ENCODE results near the gene CEBPE.

CEBPE gene

DNA sequence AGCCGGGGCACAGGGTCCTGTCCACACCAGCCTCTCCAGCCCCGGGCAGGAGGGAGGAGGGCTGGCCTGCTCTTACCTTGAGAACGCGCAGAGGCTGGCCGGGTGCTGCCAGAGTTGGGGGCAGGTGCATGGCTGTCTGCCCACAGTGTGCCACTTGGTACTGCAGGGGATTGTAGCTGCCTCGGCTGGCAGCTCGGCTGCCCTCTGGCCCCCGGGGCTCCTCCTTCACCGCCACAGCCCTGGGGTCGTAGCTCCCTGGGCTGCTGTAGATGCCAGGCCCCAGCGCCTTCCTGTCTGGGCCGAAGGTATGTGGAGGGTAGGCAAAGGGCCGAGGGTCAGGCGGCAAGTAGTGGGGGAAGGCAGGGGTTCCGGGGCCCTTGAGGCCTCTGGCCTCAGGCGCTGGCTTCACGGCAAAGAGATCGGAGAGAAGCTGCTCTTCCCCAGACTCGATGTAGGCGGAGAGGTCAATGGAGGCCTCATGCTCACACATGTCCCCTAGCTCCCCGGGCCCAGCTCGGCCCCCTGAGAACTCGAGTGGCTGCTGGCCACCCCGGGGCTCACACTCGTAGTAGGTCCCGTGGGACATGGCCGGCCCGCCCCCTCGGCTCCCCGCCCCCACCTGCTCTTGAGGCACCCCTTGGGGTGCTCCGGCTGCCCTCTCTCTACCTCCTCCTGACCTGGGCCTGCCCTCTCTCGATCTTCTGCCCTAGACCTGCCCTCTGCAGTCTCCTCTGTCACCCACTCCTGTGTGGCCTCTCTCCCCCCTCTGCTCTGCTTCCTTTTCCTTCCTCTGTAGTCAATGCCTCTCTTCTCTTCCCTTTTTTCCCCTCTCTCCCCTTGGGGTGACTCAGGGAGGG lies at the start of gene CEBPE:
CEBPE (minus strand) TSS at position 750 of the 857 bp plus-strand sequence; CDS start at position 586, 164 bp downstream.
- no peak for DNase-seq (ENCODE audit: low read depth, low spot score)

DNA sequence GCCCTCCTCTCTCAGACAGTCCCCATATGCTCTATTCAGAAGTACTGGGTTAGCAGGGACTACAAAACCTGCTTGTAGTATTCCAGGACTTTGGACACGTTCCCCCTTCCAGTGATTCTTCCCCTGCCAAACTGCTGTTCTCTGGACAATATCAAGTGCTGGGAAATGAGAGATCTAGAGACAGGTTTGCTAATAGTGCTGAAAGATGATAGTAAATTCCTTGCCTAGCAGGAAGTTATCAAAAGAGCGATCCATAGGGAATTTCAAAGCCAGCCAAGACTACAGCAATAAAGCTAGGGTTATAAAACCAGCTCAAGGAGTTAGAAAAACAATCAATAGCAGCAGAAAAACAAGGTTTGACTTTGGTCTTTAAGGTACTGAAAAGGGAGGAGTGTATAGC lies 49.2 kb upstream of the CEBPE start:
- no peak for DNase-seq (ENCODE audit: low read depth, low spot score)

DNA sequence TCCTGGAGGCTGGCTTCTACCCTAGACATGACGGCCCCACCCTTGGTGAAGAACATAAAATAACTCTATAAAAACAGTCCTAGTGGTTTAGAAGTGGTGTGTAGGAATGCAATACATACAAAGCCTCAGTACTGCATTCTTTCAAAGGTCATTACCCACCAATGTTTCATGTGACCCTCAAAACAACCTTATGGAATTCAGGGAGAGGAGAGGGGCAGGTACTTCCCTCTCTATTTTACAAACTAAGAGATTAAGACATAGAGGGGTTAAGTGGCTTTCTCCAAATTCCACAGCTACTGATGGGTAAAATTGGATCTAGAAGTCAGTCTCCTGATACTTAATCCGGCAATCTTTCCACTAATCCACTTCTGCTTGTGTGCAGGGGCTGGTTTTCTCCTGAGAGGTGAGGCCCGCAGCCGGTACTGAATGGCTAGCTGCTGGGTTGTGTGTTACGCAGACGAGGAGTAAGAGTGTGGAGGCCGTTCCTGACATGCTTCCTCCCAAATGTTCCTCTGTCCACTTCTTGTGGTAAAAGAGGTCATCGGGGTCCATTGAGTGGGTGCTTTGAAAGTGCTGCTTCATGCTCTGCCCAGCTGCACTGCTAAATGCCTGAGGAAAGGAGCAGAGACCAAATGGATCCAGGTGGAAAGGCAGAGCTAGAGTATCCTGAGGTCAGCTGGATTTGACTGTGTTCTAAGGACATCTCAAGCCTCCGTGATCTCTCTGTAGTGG lies 48.2 kb upstream of the CEBPE start:
- DNase-seq (ENCODE audit: low read depth, low spot score): peak; percentile 57

DNA sequence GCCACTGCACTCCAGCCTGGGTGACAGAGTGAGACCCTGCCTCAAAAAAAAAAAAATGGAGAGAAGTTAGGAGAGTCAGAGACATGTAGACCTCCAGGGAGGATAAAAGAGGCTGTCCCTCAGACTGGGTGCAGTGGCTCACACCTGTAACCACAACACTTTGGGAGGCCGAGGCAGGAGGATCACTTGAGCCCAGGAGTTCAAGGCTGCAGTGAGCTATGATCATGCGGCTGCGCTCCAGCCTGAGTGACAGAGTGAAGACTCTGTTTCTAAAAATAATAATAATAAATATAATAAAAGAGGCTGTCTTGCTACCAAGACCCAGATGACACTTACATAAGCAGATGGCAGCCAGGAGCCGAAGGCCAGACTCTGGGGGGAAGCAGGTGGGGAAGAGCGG lies 45.9 kb upstream of the CEBPE start:
- no peak for DNase-seq (ENCODE audit: low read depth, low spot score)

DNA sequence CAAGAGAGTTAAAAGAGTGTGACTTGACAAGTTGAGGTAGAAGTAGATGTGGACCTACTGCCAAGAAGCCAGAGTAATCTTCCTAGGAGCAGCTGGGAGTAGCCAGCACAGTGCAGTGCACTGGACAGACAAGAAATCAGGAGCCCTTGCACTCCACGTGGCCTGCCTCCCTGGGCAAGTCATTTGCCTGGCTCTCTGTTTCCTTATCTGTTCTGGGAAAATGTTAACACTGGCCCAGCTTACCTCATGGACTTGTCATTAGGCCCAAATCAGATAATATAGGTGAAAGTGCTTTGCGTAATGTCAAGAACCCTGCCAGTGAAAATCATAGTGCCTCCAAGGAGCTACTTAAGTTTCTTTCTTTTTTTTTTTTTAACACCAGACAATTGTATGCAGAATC lies 45.2 kb upstream of the CEBPE start:
- no peak for DNase-seq (ENCODE audit: low read depth, low spot score)

DNA sequence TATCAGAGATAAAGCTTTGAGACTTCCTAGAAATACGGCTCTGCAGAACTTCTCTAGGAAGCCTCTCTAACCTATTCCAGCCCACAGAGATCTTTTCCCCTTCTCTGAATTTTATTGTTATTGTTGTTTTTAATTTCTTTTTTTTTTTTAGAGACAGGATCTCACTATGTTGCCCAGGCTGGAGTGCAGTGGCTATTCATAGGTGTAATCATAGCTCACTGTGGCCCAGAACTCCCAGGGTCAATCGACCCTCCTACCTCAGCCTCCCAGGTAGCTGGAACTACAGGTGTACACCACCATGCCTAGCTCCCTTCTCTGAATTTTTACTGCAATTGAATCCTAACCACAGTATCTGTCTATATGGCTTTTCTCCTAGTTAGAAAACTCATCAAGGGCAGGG lies 44.8 kb upstream of the CEBPE start:
- DNase-seq (ENCODE audit: low read depth, low spot score): no peak

DNA sequence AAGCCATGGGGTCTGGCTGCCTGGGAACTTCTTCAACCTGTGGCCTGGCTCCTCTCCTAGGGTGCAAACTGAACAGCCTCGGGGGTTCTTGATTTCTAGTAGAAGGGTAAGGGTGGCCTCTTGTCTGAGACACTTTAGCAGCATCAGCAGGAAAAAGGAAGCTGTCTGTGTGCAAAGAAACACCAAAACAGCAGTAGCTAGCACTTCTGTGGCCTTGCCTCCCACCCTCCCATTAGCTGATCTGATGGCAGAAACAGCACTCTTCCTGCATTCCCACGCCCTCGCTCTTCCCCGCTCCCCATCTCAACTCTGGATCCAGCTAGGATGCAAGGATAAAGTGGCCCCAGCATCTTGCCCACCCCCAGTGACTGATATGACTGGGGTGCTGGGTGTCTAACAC lies 43.7 kb upstream of the CEBPE start:
- no peak for DNase-seq (ENCODE audit: low read depth, low spot score)

DNA sequence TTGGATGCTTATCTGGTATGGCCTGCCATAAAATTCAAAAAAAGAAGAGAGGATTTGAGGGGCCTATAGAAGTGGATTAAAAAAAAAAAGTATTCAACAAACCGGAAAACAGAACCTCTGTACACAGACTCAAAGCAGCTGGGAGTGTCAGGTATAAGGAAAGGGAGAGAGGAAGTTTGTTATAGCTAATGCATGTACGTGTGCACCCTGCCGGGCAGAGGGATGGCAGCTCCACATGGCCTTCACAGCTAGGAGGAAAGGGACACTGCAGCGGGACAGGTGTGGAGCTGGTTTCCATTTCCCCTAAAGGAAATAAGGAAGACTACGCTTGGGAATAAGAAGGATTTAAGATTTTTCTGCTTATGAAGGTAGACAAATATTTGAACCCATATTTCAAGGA lies 43.0 kb upstream of the CEBPE start:
- DNase-seq (ENCODE audit: low read depth, low spot score): no peak

DNA sequence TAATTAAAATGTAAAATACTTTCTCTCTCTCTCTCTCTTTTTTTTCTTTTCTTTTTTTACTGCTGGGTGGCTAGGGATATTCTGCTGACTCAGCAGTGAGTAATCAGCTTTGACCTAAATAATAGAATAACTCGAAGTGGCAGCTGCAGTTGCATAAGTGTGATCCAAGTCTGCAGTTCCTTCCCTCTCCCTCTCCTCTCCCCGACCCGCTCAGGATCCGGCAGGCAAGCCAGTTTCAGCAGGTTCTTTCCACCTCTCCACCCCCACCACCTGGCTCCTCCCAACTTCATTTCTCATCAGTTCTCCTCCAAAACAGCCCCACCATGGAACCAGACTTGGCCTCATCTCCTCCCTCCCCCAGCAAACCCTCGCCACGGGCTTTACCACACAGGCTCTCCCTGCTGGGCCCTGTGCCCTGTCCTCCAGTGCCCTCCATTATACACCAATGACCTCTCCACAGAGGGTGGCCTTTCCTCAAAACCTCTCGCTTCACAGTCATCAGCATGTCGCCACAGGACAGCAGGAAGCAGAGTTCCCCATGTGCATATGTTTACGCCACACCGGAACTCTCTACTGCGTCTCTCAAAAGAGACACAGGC lies 42.0 kb upstream of the CEBPE start:
- peak; percentile 77 for DNase-seq (ENCODE audit: low read depth, low spot score)

DNA sequence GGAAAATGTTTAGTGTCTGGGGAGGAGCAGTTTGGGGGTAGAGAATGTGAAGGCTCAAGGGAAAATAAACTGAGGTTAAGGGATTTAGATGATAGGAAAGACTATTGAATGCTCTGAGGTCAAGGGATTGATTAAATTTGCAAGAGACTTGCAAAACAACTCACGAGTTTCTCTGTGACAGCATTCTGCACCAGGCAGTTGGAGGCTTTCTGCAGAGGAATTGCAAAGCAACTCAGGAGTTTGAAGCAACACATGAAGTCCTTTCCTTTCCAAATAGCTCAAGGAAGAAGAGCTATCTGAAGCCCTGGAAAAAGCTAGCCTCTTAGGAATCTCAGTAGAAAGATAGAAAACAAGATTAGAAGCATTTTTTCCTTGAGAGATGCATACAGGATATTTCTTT lies 40.5 kb upstream of the CEBPE start:
- DNase-seq (ENCODE audit: low read depth, low spot score): no peak

DNA sequence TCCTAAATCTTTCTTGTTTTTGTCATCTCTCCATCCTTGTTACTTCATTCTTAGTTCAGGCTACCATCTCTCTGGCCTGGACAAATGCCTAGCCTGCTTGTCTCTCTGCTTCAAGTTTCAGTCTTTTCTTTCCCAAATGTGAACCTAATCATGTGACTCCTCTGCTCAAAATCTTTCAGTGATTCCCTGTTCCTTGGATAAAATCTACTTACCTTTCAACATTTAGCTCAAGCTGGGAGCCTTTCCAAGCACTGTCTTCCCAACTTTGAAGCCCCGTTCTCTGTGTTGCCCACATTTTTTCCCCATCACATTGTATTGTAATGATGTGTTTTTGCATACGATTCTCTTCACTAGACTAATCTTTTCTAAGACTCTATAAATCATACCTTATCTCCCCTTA lies 39.7 kb upstream of the CEBPE start:
- no peak for DNase-seq (ENCODE audit: low read depth, low spot score)

DNA sequence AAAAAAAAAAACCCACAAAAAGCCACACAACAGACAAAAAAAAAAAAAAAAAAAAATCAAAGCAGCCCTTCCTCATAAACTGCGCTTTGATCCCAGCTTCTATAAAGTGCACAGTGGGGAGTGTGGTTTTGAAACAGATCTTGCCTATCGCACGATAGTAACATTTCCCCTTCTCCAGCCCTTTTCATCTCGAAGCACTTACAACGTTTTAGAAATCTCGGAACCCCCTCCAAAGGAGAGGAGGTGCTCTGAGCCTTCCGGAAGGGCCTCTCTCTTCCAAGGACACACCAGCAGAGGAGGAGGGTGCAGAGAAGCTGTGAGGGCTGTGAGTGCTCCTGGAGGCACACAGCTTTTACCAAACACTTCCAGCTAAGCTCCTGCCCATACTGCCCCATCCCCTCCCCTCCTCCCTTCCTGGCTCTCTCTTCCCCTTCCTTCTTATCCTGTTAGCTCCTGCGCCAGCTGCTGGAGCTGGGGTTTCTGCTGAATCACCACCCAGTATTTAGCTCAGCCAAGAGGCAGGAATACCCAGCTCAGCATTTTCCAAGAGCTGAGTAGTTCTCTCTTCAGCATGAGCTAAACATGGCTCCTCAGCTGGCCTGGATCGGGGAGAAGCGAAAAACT lies 36.0 kb upstream of the CEBPE start:
- peak; percentile 87 for DNase-seq (ENCODE audit: low read depth, low spot score)

DNA sequence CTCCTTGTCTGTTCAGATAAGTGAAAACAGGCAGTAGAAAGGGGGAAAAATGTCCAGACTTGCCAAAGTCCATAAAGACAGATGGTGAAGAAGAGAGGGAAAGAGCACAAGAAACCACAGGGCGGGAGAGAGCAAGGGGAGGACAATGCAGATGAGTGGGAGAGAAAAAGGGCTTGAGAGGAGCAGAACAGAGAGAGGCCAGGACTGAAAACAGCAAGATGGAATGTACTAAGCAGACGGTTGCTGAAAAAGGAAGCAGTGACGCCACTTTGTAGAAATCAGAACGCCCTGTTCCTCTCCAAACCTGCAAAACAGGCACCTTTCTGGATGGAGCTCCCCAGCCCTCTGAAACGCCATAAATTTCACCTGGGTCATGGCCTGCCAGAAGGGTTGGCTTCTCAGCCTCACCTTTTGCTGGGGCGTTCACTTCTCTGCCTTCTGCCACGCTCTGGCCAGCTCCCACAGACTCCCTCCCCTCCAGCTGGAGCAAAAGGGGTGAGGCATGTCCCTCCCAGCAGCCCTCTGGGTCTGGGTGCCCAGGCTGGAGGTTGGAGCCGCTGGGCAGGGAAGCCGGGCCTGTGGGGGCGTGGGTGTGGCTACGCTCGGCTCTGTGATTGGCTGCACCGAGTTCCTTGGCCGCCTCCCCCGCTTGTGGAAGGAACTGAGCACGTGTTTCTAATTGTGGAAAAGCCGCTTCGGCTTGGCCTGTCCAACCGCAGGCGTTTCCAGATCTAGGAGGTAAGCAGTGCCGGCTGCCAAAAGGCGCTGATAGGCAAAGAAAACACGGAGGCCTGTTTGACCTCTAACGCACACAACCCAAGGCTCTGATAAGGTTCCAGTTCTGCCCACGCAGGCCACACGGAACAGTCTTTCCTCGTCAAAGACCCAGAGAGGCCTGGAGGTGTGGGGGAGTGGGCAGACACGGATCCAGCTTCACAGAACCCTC lies 35.1 kb upstream of the CEBPE start:
- DNase-seq (ENCODE audit: low read depth, low spot score): peak; percentile 35

DNA sequence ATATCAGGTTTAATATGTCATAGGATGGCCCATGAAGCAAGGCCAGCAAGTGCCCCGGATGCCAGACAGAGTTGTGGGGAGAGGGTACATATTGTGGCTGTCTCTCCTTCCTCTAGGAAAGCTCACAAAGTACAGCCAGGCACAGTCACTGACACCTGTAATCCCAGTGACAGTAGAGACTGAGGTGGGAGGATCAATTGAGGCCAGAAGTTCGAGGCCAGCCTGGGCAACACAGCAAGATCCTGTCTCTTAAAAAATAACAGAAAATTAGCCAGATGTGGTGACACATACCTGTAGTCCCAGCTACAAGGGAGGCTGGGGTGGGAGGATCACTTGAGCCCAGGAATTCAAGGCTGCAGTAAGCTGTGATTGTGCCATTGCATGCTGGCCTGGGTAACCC lies 32.3 kb upstream of the CEBPE start:
- no peak for DNase-seq (ENCODE audit: low read depth, low spot score)

DNA sequence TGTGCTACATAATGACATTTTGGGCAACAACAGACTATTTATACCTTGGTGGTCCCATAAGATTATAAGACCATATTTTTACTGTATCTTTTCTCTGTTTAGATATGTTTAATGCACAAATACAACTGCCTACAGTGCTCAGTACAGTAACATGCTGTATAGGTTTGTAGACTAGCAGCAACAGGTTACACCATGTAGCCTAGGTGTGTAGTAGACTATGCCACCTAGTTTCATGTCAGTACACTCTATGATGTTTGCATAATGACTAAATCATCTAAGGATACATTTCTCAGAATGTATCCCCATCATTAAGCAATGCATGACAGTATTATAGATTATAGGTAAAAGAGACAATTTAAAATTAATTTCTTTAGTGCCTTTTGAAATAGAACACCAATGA lies 30.7 kb upstream of the CEBPE start:
- no peak for DNase-seq (ENCODE audit: low read depth, low spot score)

DNA sequence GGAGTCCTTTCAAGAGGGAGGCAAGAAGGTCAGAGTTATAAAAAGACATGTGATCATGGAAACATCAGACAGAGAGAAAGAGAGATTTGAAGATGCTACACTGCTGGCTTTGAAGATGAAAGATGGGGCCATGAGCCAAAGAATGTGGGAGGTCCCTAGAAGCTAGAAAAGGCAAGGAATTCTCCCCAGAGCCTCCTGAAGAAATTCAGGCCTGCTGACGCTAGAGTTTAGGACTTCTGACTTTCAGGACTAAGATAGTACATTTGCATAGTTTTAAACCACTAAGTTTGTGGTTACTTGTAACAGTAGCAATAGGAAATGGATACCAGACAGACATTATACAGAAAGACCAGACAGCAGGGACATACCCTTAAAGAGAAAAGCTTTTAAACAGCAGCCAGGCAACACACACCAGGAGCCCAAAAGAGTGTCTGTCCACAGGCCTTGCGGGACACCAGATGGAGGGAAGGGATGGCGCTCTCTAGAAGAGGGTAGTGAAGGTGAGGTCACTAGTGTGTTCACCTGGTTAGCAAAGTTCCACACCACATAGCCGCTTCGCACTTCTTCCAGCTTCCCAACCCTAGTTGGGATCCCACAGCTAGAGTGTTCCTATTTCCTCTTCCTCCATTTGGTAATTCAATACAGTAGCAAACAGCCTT lies 29.7 kb upstream of the CEBPE start:
- DNase-seq (ENCODE audit: low read depth, low spot score): no peak

DNA sequence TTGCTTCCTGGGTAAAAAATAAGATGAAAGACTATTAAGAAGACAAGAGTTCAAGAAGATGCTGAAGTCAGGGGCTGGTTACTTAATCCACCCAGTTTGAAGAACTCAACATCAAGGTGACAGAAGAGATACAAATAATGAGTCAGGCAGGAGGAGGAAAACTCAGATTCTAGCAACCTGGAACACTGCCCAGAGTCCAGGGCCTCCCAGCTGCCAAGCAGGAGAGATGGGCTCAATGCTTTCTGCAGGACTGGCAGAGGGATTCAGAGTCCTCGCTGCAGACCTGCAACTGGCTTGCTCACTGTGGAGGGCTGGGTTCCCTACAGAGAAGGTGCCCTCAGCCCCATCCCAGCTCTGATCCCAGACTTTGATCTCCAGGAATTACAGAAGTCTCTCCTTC lies 28.6 kb upstream of the CEBPE start:
- peak; percentile 70 for DNase-seq (ENCODE audit: low read depth, low spot score)

DNA sequence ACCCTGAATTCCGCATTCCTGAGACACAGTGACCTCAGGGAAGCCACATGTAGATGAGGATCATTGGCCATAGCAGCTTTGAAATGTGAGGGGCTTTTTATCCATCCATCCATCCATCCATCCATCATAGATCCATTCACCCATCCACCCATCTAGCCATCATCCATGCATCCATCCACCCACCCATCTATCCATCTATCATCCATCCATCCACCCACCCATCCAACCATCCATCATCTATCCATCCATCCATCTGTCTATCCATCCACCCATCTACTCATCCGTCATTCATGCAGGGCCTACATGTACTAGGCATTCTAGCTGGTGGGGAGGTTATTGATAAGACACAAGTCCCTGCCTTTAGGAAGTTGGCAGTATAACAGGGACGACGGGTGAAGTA lies 27.9 kb upstream of the CEBPE start:
- no peak for DNase-seq (ENCODE audit: low read depth, low spot score)

DNA sequence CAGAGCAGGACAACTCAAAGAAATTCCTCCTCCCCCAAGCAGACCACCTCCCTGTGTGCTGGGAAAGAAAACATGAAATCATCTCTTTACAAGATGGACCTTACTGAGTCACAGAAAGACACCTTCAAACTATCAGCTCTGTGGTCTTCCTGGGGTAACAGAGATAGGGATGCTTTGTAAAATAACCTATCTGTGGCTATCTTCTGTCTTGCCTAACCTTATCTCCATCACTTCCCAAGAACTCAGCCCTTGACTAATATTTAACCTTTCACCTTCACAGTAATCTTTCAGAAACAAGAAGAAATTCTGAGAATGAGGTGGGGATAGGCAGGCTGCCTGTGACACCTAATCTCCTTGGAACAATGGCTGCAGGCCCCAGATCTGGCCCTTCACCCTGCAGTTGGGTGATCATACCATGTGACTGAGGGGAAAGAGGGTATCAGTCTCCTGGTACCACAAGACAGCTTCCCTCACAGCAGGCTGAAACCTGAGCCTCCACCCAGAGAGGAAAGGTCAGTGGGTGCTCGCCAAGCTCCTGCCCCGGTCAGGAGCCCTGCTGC lies 27.4 kb upstream of the CEBPE start:
- DNase-seq (ENCODE audit: low read depth, low spot score): no peak

DNA sequence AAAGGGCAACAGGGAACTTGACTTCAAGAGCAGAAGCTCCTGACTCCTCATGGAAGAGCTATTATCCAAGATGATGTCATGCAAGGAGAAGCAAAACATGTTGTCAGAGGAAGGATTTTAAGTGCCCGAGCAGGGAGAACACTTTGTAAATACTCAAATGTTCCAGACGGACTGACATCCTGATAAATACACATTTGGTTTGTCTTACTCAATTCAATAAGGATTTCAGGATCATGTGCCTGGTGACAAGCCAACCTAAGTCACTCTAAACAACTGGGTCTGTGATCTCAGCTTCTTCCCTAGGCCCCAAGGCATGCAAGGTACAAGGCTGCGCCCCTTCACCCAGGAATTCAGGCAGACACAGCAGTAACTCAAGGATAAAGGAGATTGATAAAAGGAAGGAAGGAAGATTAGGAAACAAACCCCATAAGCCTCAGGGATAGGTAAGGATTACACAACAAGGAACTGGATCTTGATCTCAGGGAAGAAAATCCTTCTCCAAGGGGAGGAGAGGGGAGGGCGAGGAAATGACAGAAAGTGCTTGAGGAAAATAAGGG lies 26.8 kb upstream of the CEBPE start:
- DNase-seq (ENCODE audit: low read depth, low spot score): no peak

Measured in astrocyte of the hippocampus (primary cell).